Ascending aorta (tissue), 2 donors: ENCODE results near the gene ECT2. TPM values are rescaled to one million over a fixed set of nuclear protein-coding genes. Genes with fewer than 3 reads are reported as not detected.

Source experiments
- DNase-seq, 2 donors: peaks; one replicate each; pipeline ENCODE4 v3.0.0-alpha.2; 2019; ENCODE audit warnings: low spot score in 2 of 2
- H3K27ac ChIP-seq, 2 donors: fragments of 200-600 bp; sonication (generic); one replicate each; pipeline ENCODE4 v1.5.1; 2016 to 2017; ENCODE audit warnings: mild to moderate bottlenecking in 1 of 2
- H3K27me3 ChIP-seq: fragments of 200-600 bp; sonication (generic); one replicate; pipeline ENCODE4 v1.5.1; 2017
- H3K36me3 ChIP-seq, 2 donors: fragments of 200-600 bp; sonication (generic); one replicate each; pipeline ENCODE4 v1.5.1; 2016
- H3K4me1 ChIP-seq, 2 donors: fragments of 200-600 bp; sonication (generic); one replicate each; pipeline ENCODE4 v1.5.1; 2016 to 2017; ENCODE audit warnings: mild to moderate bottlenecking in 1 of 2
- H3K4me3 ChIP-seq, 2 donors: fragments of 200-600 bp; sonication (generic); one replicate each; pipeline ENCODE4 v1.5.1; 2016 to 2017; ENCODE audit warnings: mild to moderate bottlenecking in 1 of 2
- H3K9me3 ChIP-seq, 2 donors: fragments of 200-600 bp; sonication (generic); one replicate each; pipeline ENCODE4 v1.5.1; 2016
- intact Hi-C: fragments of 100-400 bp; cut with DNase I; formaldehyde crosslinking; loops from one replicate; pipeline ENCODE4 v1.15.1; 2023
- total RNA-seq: library from RNA; depleted of rRNA; stranded (reverse); fragments of >200 nt; gene quantifications from one replicate; pipeline ENCODE4 v1.1.0, GENCODE V29; 2016
- TF ChIP-seq, protein P1 (sequence below), 3 experiments: fragments of 200-600 bp in 2 of 3; fragments of 450-650 bp in 1 of 3; sonication (generic) in 2 of 3; IDR thresholded peaks; one replicate each; pipeline ENCODE4 v1.5.1; 2016 to 2019; ENCODE audit warnings: antibody characterized with exemption in 3 of 3, mild to moderate bottlenecking in 1 of 3, moderate library complexity in 1 of 3

Gene ECT2
- total RNA-seq, 1 donor from 2014 or later = 27.1 TPM

DNA sequence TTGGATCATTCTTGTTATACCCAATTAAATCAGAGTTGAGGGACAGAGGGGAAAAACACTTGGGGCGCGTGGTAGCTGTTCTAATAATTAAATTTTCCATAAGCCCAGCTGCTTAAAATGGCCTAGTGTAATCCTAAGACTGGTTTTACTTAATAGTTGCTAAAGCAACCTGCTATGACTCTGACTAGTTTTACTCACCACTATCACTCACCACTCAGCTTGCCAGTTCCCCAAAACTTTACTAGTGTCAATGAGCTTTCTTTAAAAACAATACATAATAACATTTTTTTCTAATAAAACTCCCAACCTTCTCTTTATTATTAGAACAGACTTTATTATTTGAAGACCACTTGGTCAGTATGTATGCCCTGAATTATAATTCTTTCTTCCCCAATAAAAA lies 49.6 kb downstream of the ECT2 start:
- Histone ChIP-seq H3K4me1 (no peaks in the 10 kb centered on the region), H3K4me3 (no peak overlapping the region), H3K27me3 (no peaks in the 10 kb centered on the region), H3K36me3 (no peaks in the 10 kb centered on the region), H3K27ac (no peak overlapping the region), H3K9me3 (no peaks in the 10 kb centered on the region)
- no peak for DNase-seq
- intact Hi-C loops = loop anchor here (10.0 kb wide), 1 partner anchor 245 kb away; no protein-coding TSS in a partner anchor
- TF ChIP-seq, protein P1, sequence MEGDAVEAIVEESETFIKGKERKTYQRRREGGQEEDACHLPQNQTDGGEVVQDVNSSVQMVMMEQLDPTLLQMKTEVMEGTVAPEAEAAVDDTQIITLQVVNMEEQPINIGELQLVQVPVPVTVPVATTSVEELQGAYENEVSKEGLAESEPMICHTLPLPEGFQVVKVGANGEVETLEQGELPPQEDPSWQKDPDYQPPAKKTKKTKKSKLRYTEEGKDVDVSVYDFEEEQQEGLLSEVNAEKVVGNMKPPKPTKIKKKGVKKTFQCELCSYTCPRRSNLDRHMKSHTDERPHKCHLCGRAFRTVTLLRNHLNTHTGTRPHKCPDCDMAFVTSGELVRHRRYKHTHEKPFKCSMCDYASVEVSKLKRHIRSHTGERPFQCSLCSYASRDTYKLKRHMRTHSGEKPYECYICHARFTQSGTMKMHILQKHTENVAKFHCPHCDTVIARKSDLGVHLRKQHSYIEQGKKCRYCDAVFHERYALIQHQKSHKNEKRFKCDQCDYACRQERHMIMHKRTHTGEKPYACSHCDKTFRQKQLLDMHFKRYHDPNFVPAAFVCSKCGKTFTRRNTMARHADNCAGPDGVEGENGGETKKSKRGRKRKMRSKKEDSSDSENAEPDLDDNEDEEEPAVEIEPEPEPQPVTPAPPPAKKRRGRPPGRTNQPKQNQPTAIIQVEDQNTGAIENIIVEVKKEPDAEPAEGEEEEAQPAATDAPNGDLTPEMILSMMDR (IDR thresholded peaks at IDR 0.05) = no peak

- Histone ChIP-seq H3K27ac (no peak overlapping the region), H3K9me3 (no peaks in the 10 kb centered on the region), H3K4me3 (no peak overlapping the region), H3K36me3 (no peaks in the 10 kb centered on the region), H3K27me3 (no peaks in the 10 kb centered on the region), H3K4me1 (no peaks in the 10 kb centered on the region)
- intact Hi-C loops = loop anchor here (10.0 kb wide), 1 partner anchor 241 kb away; no protein-coding TSS in a partner anchor
- no peak for DNase-seq
- TF ChIP-seq, protein P1 (IDR thresholded peaks at IDR 0.05) = no peak
Measured at GRCh38 chr3:172803489-172803888, 53.0 kb downstream of the ECT2 start.

DNA sequence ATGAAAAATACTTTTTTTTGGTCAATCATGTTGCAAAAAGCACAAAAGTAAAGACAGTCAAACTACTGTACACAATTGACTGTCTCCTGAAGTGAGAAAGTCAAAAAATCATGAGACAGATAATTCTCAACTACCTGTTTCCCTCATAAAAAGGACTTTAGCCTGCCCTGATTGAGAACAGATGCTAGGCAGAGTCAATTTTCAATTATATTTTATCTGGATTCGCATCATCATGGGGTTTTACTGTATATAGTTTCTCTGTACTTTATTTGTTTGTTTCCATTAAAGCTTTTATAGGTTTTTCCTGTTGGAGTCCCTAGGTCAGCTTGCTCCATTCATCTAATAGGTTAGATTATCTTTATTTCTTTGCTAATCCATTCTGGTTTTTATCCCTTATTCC lies 53.8 kb downstream of the ECT2 start:
- H3K9me3 ChIP-seq = no peaks in the 10 kb centered on the region
- intact Hi-C loops = loop anchor here (10.0 kb wide), 1 partner anchor 240 kb away; no protein-coding TSS in a partner anchor
- H3K36me3 ChIP-seq = no peaks in the 10 kb centered on the region
- H3K4me1 ChIP-seq = no peaks in the 10 kb centered on the region
- no peak for DNase-seq
- no peak overlapping the region for H3K27ac ChIP-seq
- TF ChIP-seq, protein P1 (IDR thresholded peaks at IDR 0.05) = no peak
- H3K27me3 ChIP-seq = no peaks in the 10 kb centered on the region
- no peak overlapping the region for H3K4me3 ChIP-seq

DNA sequence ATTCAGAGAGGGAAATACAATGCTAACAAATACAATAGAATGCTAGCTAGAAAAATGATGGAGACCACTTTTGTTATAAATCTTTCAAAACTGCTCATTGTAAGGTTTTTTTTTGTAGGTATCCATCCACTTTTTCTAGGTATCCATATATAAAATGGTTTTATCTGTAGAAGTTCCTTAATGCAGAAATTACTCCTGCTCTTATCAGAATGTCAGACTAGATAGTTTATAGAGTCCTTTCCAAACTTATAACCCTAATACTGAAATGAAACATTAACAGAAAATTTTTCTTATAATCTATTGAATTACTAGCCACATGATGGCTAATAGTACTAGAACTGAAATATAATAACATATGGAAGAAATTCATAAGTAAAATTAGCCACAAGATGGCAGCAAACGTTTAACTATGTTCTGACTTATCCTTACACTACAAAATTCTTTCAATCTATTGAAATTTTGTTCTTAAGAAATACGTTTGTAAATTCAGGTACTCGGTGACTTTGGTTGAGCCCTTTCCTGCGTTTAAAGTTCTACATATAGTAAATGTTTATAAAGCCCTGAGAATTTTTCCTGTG lies 58.5 kb downstream of the ECT2 start:
- Histone ChIP-seq H3K4me1 (no peaks in the 10 kb centered on the region), H3K4me3 (no peak overlapping the region), H3K9me3 (no peaks in the 10 kb centered on the region), H3K27me3 (no peaks in the 10 kb centered on the region), H3K27ac (no peak overlapping the region), H3K36me3 (no peaks in the 10 kb centered on the region)
- no peak for DNase-seq
- intact Hi-C loops = loop anchor here (10.0 kb wide), 1 partner anchor 236 kb away; no protein-coding TSS in a partner anchor
- TF ChIP-seq, protein P1 (IDR thresholded peaks at IDR 0.05) = peak in 1 of 3 experiments; percentile 41

- no peak for DNase-seq
- Histone ChIP-seq H3K4me1 (no peaks in the 10 kb centered on the region), H3K9me3 (no peaks in the 10 kb centered on the region), H3K36me3 (no peaks in the 10 kb centered on the region), H3K4me3 (no peak overlapping the region), H3K27me3 (no peaks in the 10 kb centered on the region), H3K27ac (no peak overlapping the region)
- TF ChIP-seq, protein P1 (IDR thresholded peaks at IDR 0.05) = no peak
- intact Hi-C loops = no loop called here
Measured at GRCh38 chr3:172811099-172811498, 60.6 kb downstream of the ECT2 start.
